Measurements from ENCODE around the gene TMEM63C. TPM values are rescaled to one million over a fixed set of nuclear protein-coding genes. Genes with fewer than 3 reads are reported as not detected.

Gene TMEM63C
- total RNA-seq, 1 donor from 2014 or later = 0.35 TPM

DNA sequence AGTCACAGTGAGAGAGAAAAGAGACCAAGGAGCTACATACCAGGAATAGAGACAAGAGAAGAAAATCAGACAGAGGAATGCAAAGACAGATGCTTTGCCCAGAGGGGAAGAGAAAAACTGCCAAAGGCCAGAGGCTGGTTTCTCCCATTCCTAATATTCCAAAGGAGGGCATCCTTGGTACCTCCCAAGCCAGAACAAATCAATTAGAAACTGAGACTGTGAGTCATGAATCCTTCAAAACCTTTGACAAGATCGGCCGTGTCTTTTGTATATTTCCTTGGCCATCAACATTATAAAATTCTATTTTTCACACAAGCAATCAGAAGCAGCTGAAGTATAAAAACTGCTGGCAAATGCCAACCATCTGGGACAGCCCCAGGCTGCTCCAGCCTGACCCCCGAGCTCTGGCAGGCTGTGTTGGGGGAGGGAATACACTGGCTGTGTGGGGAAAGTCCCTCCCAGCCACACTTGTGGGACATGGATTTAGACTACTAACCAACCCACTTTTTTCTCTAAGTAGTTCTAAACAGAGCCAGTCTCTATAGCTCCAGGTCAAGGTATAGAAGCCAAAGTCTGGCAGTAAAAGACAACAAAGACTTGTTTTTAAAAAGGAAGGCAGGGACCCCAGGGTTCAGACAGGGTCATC is 125.4 kb downstream of the TMEM63C start:
- ATAC-seq (peak; percentile 34), DNase-seq (ENCODE audit: low spot score) (no peak)

Other genes with a start within 250 kb of the TMEM63C start
- gene IRF2BPL, start 153.1 kb upstream of the TMEM63C start, total RNA-seq = 18.1 TPM
- gene CIPC, start 83.5 kb upstream of the TMEM63C start, total RNA-seq = 11.8 TPM
- gene ZDHHC22, start 40.0 kb upstream of the TMEM63C start, total RNA-seq = not detected
- gene NGB, start 89.4 kb downstream of the TMEM63C start, total RNA-seq = not detected
- 15.7 TPM for gene POMT2, start 139.1 kb downstream of the TMEM63C start, total RNA-seq
- gene GSTZ1, start 139.2 kb downstream of the TMEM63C start, total RNA-seq = 121 TPM
- gene TMED8, start 195.3 kb downstream of the TMEM63C start, total RNA-seq = 2.4 TPM
- 0.08 TPM for gene SAMD15, start 195.6 kb downstream of the TMEM63C start, total RNA-seq
- gene NOXRED1, start 241.7 kb downstream of the TMEM63C start, total RNA-seq = 0.33 TPM